Astrocyte (in vitro differentiated cells and primary cell): Measurements from ENCODE around the gene HCN3.

ENCODE experiments used
- EZH2 ChIP-seq: IDR thresholded peaks from 2 replicates; pipeline ENCODE4 v1.6.1; 2012; ENCODE audit warnings: mild to moderate bottlenecking, low read length, inconsistent platforms; ENCODE audit not compliant: insufficient read depth
- TF ChIP-seq, protein P1 (sequence below): IDR thresholded peaks from 2 replicates; pipeline ENCODE4 v1.5.1; 2011; ENCODE audit warnings: low read depth, mild to moderate bottlenecking, inconsistent platforms, low read length, moderate library complexity; ENCODE audit not compliant: insufficient read depth

DNA sequence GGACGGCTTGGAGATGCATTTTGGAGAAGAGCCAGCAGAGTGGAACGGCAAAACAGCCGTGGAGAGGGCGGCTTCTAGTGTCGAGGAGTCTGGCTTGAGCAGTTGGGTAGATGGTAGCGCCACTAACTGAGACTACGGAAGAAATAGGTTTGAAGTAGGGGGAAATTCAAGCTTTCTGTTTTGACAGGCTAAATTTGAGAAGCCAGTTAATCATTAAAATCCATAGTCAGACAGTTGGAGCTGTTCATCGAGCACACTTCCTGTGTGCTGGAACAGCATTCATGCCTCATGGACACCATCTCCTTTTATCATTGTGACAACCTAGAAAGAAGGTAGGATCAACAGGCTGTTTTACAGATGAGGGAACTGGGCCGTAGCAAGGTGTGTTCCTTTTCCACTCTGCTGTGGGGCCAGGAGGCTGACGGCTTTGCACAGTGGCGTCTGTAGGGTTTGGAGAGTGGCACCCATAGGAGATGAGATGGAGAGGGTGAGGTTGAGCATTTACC lies 27.3 kb downstream of the HCN3 start:
- TF ChIP-seq, protein P1, sequence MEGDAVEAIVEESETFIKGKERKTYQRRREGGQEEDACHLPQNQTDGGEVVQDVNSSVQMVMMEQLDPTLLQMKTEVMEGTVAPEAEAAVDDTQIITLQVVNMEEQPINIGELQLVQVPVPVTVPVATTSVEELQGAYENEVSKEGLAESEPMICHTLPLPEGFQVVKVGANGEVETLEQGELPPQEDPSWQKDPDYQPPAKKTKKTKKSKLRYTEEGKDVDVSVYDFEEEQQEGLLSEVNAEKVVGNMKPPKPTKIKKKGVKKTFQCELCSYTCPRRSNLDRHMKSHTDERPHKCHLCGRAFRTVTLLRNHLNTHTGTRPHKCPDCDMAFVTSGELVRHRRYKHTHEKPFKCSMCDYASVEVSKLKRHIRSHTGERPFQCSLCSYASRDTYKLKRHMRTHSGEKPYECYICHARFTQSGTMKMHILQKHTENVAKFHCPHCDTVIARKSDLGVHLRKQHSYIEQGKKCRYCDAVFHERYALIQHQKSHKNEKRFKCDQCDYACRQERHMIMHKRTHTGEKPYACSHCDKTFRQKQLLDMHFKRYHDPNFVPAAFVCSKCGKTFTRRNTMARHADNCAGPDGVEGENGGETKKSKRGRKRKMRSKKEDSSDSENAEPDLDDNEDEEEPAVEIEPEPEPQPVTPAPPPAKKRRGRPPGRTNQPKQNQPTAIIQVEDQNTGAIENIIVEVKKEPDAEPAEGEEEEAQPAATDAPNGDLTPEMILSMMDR: no peak
- TF ChIP-seq EZH2: no peak
